CD4-positive, alpha-beta T cell treated with Interleukin-1 beta for 1 hour (primary cell): ENCODE measurements around the gene RNF187.
A peak's percentile ranks its signal among the peaks of the same experiment; 100 is the strongest.

ENCODE experiments used
- DNase-seq, 2 donors: peaks; one replicate each; pipeline ENCODE4 v3.0.0-alpha.2; 2020 to 2022

Gene RNF187

DNA sequence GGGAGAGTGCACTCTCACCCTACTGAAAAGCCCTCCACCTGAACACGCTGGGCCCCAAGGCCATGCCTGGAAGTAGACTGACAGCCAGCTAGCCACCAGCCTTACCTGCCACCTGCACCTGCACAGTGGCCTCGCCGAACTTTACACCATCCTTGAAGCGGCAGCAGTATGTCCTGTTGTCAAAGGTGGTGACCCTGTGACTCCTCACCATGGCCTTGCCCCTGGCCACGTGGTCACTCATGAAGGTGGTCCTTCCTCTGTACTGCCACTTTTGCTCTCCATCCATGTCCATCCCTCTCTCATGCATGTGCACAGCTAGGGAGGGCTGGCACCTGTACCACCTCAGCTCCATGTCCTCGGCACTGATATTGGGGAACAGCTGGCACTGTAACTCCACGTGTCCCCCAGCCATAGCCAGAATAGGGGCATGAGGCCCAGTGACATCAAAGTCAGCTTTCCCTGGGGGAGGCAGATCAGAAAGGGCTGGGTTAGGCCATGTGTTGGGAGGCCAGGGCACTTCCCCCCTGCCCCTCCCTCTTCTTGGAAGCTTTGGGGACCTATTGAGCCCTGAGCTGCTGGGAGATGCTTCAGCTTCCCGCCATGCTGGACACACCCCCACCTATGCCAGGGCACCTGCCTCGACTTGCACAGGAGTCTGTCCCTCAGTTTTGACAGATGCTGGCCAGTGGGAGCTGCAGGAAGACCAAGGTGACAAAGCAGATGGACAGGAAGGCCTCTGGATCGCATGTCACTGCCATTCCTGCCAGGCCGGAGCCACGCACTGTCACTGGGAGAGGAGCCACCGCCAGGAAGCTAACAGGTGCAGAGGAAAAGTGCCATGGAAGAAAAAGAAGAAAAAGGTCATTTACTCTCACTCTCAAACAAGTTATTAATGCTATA is 24.6 kb downstream of the RNF187 start:
- no peak for DNase-seq

DNA sequence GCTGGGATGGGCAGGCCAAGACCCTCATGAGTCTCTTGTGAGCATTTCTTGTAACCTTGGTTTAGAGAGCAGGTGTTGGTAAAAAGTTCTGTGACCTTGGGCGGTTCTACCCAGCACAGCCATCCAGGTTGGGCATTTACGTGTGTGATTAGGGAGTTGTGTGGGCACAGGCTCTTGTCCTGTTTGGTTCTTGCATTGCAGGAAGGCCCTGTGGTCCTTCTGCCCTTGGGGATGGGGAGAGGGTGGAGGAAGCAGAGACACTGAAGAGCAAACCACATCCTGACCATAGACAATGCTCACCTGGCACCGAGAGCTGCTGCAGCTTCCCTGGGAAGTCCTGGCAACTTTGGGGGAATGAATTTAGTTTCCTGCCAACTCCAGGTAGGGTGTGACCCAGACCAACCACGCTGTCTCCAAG is 25.6 kb downstream of the RNF187 start:
- no peak for DNase-seq

DNA sequence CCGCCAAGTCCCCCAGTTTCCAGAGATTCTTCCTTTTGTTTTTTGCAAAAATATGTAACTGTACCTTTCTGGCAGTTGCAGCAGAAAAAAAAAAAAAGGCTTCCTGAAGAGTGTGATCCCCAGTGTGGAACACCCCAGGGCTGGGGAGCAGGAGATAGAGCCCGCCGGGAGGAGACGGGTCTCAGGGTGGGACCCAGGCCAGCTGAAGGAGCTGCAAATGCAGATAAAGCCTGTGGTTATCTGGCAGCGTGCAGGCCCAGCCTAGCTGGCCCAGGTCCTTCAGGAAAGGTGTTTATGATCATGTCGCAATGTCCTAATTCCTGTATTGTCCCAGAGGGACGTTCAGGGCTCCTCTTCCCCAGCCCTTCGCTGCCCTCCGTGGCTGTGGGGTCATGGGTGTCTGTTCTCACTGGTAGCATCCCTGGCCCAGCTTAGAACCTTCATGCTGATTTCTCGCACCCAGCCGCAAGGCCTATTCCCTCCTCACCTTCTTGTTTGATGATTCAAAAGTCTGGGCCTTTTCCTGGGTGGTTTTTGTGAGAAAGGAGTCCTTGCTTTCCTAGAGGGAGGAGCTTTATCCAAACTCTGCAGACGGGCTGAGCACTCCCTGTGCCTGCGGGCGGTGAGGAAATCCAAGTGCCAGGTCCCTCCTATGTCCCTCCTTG is 26.2 kb downstream of the RNF187 start:
- DNase-seq: no peak

DNA sequence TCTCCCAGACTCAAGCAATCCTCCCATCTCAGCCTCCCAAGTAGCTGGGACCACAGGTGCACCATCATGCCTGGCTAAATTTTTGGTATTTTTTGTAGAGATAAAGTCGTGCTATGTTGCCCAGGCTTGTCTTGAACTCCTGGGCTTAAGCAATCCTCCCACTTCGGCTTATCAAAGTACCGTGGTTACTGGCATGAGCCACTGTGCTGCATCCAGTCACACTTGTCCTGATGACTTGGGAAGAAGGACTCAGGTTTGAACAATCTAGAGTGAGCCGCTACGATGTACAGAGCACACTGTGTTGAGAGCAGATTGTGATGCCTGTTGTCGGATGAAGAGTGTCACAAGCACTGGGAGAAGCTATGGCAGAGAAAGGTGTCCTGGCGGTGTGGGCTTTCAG is 27.2 kb downstream of the RNF187 start:
- no peak for DNase-seq

DNA sequence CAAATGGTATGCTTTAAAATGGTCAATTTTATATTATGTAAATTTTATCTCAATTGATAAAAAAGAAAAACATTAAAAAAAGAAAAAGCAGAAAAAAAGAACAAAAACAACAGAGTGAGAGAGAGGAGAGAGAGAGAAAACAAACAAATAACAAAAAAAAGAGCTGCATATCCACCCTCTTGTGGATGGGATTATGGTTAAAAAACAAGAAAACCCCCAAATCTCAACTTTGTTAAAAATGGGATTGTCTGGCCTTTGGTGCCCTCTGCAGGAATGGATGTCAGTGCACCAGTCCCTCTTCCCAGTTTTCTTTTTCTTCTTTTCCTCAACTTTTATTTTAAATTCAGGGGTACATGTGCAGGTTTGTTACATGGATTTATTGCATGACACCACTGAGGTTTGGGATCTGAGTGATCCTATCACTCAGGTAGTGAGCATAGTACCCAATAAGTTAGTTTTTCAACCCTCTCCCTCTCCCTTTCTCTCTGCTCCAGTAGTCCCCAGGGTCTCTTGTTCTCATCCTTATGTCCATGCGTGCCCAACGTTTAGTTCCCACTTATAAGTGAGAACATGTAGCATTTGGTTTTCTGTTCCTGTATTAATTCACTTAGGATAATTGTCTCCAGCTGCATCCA is 28.1 kb downstream of the RNF187 start:
- DNase-seq: peak; percentile 26 to 59

DNA sequence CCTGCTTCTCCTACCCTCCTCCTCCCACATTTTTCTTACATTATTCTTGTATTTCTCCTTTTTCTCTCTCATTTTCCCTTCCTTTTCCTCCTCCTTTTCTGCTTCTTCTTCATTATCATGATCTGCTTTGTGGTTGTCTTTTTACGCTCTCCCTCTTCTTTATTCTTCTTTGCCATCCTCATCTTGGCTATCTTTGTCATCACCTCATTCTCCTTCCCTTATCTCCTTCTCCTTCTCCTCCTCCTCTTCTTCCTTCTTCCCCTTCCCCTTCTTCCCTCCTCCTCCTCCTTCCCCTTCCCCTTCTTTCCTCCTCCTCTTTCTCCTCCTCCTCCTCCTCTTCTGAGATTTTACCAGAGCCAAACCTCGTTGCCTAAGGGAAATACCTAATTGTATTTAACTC is 30.5 kb downstream of the RNF187 start:
- DNase-seq: no peak

DNA sequence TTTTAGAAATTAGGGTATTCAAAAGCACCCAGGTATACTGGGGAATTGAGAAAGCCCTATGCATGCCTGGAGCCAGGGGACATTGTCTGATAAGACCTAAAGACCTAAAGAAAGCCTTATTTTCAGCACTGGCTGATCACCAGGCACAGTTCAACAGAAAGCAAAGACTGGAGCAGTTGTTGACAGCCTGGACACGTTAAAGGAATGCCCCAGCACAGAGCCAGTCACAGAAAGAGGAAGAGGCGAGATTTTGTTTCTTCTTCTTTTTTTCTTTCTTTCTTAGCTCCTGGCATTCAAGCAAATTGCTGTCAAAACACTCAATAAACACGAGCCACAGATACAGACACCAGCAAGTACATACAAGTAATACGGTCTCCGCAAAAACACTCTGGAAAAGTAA is 40.4 kb downstream of the RNF187 start:
- no peak for DNase-seq

DNA sequence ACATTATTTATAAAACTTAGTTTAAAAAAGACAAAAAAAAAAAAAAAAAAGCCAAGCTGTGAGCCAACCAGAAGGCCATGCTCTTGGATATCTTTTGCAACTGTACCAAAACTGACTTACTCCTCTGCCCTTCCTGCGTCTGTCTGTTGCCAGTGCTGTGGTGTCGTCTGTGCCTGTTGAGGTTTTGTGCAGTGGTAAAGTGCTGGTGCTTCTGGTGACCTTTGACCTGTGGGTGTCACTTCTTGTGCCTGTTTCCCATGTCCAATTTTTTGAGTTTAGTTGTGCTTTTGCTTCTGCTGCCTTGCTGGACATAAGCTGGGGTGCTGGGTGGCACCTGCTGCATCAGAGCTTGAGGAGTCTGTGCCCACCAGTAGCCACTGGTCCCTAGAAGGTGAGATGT is 41.4 kb downstream of the RNF187 start:
- DNase-seq: no peak

DNA sequence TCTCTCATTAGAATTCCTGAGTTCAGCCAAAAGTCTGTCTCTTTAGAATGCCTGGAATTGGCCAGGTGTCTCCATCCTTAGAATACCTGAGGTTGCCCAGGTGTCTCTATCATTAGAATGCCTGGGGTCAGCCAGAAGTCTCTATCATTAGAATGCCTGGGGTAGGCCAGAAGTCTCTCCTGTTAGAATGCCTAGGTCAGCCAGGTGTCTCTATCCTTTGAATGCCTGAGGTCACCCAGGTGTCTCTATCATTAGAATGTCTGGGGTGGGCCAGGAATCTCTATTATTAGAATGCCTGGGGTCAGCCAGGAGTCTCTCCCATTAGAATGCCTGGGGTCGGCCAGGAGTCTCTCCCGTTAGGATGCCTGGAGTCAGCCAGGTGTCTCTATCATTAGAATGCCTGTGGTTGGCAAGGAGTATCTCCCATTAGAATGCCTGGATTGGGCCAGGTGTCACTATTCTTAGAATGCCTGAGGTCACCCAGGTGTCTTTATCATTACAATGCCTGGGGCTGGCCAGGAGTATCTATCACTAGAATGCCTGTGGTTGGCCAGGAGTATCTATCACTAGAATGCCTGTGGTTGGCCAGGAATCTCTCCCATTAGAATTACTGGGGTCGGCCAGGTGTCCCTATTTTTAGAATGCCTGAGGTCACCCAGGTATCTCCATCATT is 43.0 kb downstream of the RNF187 start:
- DNase-seq: no peak

DNA sequence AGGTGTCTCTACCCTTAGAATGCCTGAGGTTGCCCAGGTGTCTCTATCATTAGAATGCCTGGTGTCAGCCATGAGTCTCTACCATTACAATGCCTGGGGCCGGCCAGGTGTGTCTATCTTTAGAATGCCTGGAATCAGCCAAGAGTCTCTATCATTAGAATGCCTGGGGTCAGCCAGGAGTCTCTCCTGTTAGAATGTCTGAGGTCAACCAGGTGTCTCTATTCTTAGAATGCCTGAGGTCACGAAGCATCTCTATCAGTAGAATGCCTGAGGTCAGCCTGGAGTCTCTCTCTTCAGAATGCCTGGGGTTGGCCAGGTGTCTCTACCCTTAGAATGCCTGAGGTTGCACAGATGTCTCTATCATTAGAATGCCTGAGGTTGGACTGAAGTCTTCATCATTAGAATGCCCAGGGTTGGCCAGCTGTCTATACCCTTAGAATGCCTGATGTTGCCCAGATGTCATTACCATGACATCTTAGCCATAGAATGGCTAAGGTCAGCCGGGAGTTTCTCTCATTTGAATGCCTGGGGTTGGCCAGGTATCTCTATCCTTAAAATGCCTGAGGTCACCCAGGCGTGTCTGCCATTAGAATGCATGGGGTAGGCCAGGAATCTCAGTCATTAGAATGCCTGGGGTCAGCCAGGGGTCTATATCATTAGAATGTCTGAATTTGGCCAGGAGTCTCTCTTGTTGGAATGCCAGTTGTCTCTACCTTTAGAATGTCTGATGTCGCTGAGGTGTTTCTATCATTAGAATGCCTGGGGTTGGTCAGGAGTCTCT is 44.0 kb downstream of the RNF187 start:
- no peak for DNase-seq

DNA sequence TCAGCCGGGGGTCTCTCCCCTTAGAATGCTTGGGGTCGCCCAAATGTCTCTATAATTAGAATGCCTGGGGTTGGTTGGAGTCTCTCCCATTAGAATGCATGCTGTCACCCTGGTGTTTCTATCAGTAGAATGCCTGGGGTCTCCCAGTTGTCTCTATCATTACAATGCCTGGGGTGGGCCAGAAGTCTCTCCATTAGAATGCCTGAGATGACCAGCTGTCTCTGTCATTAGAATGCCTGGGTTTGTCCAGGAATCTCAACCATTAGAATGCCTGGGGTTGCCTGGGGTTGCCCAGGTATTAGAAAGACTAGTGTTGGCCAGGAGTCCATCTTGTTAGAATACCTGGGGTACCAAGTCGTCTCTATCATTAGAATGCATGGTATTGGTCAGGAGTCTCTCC is 51.6 kb downstream of the RNF187 start:
- DNase-seq: no peak

DNA sequence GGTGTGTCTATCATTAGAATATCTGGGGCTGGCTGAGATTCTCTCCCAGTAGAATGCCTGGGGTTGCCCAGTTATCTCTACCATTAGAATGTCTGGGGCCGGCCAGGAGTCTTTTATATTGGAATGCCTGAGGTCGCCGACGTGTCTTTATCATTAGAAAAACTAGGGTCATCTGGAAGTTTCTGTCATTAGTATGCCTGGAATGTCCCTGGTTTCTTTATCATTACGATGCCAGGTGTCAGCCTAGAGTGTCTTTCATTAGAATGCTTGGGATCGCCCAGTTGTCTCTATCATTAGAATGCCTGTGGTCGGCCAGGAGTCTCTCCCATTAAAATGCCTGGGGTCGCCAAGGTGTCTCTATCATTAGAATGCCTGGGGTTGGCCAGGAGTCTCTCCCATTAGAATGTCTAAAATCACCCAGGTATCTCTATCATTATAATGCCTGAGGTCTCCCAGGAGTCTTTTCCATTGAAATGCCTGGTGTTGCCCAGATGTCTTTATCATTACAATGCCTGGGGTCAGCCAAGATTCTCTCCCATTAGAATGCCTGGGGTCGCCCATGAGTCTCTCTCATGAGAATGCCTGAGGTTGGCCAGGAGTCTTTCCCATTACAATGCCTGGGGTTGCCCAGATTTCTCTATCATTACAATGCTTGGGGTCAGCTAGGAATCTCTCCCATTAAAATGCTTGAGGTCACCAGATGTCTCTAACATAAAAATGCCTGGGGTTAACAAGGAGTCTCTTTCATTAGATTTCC is 53.2 kb downstream of the RNF187 start:
- DNase-seq: no peak

DNA sequence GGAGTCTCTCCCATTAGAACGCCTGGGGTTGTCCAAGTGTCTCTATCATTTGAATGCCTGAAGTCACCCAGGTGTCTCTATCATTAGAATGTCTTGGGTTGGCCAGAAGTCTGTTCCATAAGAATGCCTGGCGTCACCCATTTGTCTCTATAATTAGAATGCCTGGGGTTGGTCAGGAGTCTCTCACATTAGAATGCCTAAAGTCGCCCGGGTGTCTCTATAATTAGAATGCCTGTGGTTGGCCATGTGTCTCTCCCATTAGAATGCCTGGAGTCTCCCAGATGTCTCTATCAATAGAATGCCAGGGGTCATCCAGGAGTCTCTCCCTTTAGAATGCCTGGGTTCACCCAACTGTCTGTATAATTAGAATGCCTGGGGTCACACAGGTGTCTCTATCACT is 54.5 kb downstream of the RNF187 start:
- no peak for DNase-seq

DNA sequence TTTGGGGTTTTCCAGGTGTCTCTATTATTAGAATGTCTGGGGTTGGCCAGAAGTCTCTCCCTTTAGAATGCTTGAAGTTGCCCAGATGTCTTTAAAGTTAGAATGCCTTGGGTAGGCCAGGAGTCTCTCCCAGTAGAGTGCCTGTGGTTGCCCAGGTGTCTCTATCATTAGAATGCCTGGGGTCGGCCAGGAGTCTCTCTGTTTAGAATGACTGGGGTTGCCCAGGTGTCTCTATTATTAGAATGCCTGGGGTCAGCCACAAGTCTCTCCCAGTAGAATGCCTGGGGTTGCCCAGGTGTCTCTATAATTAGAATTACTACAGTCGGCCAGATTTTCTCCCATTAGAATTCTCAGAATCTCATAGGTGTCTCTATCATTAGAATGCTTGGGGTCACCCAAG is 55.2 kb downstream of the RNF187 start:
- no peak for DNase-seq

DNA sequence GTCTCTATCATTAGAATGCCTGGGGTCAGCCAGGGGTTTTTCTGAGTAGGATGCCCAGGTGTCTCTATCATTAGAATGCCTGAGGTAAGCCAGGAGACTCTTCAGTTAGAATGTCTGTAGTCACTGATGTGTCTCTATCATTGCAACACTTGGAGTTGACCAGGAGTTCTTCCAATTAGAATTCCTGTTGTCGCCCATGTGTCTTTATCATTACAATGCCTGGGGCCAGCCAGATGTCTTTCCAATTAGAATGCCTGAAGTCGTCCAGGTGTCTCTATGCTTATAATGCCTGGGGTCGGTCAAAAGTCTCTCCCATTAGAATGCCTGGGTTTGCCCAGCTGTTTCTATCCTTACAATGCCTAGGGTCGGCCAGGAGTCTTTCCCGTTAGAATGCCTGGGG is 55.8 kb downstream of the RNF187 start:
- DNase-seq: no peak

DNA sequence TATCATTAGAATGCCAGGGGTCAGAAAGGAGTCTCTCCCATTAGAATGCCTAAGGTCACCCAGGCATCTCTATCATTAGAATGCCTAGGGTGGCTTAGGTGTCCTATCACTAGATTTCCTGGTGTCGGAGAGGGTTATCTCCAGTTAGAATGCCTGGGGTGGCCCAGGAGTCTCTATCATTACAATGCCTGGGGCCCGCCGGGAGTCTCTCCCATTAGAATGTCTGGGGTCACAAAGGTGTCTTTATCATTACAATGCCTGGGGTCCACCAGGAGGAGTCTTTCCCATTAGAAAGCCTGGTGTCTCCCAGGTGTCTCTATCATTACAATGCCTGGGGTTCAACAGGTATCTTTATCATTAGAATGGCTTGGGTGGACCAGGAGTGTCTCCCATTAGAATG is 56.2 kb downstream of the RNF187 start:
- DNase-seq: no peak

DNA sequence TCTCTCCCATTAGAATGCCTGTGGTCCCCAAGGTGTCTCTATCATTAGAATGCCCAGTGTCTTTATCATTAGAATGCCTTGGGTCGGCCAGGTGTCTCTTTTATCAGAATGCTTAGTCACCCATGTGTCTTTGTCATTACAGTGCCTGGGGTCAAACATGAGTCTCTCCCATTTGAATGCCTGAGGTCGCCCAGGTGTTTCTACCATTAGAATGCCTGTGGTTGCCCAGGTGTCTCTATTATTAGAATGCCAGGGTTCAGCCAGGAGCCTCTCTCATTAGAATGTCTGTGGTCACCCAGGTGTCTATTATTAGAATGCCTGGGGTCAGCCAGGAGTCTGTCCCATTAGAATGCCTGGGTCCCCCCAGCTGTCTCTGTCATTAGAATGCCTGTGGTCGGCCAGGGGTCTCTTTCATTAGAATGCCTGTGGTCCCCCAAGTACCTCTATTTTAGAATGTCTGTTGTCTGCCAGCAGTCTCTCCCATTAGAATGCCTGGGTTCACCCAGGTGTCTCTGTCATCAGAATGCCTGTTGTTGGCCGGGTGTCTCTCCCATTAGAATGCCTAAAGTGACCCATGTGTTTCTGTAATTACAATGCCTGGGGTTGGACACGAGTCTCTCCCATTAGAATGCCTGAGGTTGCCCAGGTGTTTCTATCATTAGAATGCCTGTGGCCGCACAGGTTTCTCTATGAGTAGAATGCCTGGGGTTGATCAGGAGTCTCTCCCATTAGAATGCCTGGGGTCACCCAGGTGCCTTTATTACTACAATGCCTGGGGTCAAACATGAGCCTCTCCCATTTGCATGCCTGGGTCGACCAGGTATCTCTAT is 57.1 kb downstream of the RNF187 start:
- no peak for DNase-seq

DNA sequence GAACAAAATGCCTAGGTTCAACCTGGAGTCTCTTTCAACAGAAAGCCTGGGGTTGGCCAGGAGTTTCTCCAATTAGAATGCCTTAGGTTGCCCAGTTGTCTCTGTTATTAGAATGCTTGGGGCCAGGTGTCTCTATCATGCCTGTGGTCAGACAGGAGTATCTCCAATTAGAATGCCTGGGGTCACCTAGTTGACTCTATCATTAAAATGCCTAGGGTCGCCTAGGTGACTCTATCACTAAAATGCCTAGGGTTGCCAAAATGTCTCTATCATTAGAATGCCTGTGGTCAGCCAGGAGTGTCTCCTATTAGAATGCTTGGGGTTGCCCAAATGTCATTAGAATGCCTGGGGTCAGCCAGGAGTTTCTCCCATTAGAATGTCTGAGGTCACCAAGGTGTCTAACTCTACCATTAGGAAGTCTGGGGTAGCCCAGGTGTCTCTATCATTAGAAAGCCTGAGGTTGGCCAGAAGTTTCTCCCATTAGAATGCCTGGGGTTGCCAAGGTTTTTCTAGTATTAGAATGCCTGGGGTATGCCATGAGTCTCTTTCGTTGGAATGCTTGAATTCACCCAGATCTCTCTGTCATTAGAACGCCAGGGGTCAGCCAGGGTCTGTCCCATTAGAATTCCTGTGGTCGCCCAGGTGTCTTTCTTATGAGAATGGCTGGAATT is 57.9 kb downstream of the RNF187 start:
- no peak for DNase-seq
